GM10847 (cell line): Measurements from ENCODE around the gene CNKSR3.

Source experiments
- POLR2A ChIP-seq: IDR thresholded peaks from 2 replicates; pipeline ENCODE4 v1.6.1; 2011; ENCODE audit not compliant: insufficient read length; ENCODE audit errors: extremely low read depth

CNKSR3 gene

DNA sequence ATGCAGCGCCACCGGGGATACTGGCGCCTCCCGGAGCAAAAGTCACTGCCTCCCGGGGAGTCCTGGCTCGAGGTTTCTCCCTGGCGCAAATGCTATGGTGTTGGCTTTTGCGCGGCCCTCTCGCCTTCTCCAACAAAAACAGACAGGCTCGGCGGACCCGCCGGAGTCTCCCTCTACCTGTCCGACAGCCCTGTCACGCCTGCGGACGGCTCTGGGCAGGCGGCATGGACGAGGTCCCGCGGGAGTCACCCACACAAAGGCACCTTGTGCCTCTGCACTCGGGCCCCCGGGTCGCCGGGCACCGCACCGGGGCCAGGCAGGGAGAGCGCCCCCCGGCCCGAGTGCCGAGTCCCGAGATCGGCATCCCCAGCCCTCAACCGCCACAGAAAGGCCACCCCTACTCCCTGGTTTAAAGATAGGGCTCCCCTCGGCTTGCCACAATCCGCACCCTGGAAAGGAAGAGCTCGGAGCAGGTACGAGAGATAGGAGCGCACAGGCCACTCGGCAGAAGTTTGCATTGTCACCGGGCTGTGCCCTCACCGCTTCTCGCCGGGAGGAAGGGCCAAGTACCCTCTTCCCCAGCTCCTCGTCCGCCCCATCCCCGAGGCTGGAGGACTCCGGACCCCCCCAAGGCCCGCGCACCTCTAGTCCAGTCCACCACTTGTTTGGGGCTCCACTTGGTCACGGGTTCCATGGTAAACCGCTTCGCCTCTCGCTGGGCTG, 903 bp downstream of the CNKSR3 start:
- no peak for TF ChIP-seq POLR2A

DNA sequence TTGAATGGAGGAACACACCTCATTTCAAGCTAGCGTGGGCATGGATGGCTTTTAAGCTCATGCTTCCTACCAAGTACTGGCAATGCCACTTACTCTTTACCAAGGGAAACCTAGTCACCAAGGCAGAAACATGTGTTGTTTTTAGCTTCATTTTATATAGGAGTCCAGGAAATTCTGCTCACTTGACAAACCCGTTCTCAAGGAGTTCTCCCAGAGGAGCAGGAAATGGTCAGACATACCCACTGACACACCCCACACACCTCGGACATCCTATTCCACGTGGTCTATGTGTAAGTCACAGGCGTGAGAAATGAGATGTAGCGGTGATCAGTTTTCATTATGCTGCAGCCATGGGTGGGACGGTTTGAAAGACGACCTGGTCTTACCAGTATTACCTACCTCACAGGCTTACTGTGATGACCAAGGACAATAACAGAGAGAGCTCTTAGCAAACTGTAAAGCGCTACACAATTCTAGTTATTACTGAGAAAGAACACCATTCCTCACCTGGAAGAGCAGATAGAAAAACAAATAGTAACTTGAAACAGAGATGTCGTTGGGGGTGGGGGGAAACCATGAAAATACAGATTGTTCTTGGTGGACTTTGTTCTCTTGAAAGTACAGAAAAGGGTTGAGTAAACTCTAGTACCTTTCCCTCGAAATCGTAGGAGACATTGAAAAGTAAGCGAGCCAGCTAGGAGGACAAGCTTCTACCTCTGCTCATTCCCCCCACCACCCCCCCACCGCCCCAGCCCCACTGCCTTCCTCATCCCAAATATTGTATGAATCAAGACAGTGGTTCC, 1.7 kb downstream of the CNKSR3 start:
- no peak for TF ChIP-seq POLR2A

DNA sequence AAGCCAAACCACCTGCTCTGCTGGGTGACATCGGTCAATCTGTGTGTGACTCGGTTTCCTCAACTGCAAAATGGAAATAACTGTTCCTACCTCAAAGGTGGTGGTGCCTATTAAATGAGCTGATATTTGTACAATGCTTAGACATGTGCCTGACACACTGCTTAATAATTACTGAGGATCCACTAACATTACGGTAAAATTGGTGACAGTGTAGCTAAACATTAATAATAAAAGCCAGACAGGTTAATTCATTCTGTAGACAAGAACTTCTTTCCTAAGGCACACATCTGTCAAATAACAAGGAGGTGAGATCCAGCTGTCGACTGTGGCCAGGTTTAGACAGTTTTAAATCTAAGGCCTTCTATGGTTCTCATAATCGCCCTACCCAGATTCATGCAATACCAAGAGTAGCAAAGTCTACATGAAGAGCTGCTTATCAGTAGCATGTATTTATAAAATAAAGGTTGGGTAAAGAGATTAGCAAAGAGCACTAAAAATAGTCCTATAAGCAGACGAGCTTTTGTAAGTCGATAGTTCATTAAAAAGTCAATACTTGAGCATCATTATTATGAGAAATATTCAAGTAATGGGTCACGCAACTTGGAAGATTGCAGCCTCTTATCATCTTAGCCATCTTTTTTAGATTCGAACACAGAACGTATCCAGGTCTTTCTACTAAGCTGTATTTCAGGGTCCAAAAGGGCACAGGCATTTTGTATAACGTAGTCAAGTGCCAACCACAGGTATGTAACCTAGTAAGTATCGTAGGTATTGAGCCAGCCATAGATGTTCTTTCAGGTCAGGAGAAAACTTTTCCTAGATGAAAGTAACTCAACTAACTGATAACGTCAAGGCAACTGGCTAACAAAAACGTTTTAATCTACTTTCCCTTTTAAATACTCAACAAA, 3.2 kb downstream of the CNKSR3 start:
- TF ChIP-seq POLR2A: no peak

DNA sequence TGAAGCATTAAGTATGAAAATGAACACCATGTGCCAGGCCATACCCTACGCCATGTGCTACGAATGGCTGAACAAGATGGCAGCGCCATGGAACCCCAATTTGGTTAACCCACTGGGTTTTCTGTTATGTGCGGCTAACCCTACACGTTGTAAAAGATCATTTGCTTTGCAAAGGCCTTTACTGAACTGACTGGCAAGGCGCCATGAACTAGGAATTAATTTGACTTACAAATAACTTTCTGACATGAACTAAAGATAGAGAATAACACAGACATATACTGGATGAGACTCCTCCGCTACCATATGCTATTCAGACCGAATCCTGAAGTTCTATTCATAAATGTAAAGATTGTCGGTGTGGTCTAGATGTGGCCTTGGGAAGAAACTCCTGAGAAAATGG, 3.9 kb downstream of the CNKSR3 start:
- TF ChIP-seq POLR2A: no peak

DNA sequence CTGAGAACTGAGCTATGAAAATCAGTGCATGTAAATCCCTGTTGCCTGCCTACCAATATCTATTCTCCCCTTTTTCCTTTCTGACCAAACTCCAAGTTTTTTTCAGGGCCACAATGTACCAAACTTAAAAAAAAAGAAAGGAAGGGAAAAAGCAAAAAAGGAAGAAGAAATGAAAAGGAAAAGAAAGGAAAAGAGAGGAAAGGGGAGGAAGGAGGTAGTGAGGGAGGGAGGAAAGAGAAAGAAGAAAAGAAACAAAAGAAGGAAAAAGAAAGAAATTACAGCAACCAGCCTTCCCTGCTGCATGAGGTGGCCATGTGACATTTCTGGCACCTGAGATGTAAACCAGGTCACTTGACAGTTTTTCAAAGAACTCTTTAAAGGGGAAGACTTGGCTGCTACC, 4.4 kb downstream of the CNKSR3 start:
- TF ChIP-seq POLR2A: no peak

DNA sequence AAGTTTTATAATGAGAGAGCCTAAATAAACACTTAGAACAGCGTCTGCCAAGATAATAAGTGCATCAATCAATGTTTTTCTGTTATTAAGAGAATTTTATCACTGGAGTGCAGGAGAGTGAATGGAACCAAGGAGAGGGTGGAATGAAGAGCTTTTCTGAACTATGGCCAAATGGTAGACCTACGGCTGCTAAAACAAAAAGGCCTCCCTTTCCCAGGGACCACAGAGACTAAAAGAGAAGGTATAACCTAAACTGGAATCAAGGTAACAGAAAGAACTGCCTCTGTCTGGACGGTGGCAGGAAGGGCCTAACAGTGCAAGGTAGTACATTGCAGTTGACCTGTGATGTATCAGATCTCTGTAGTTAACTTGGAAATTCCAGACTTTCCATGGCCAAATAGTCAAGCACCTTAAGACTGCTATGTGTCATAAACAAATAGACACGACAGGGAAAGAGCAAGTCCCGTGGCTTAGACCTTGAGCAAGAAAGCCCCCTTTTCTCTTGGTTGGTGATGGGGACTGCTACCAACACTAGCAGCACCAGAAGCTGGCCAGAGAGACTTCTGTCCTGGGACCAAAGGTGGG, 5.5 kb downstream of the CNKSR3 start:
- TF ChIP-seq POLR2A: no peak

DNA sequence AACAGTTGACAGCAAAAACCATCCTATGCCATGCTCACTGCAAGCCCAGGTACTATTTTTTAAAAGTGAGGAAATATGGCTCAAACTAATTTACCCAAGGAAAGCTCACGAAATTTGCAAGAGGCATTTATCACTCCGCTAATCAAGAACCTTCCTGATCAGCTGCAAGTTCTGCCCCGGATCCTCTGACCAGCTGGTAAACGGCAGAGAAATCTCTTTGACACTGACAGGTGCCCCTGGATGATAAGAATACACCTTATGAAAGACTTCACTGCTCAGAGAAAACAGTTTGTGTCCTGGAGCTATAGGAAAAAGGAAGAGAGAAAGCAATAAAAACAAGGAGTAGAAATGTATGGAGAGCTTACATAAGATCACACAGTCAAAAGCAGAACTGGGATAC, 6.4 kb downstream of the CNKSR3 start:
- no peak for TF ChIP-seq POLR2A

DNA sequence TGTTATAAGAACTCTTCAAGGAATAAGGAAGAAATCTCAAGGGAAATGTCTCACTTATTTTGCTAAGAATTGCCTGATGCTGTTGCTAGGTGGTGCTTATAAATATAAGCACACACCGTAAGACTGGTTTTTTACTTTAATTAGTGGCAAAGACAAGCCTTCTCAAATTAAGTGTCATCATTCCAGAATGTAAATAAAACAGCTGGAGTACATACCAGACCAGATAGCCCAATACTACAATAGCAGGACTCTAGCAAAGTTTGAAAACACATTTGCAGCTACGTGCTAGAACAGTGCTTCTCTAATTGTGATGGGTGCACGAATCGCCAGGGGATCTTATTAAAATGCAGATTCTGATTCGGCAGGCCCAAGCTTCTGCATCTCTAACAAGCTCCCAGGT, 6.8 kb downstream of the CNKSR3 start:
- TF ChIP-seq POLR2A: no peak

DNA sequence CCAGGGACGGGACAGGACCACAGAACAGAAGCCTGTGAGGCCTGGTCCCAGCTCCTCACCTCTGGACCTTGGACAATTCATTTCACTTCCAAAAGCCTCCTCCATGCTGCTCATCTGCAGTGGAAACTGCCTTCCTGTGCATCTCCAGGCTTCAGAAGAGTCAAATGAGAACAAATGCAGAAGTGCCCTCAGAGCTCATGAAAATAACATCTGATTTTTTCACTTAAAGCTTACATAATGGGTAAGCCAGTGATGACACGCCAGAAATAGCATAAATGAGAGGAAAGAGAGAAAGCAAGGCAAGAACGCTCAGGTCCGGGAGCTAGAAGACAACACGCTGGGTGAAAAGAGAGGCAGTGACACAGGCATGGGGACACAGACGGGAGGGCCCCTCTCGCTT, 7.9 kb downstream of the CNKSR3 start:
- no peak for TF ChIP-seq POLR2A

DNA sequence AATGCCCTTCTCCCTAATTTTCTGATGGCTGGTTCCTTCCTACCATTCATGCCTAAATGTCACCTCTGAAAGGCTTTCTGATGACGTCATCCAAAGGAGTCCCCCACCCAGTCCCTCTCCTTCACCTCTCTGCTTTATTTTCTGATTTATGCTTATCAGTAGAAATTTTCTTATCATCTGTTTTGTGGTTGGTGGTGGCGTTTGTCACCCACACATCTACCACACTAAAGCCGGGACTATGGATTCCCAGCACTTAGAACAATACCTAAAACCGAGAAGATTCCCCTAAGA, 9.0 kb downstream of the CNKSR3 start:
- no peak for TF ChIP-seq POLR2A

DNA sequence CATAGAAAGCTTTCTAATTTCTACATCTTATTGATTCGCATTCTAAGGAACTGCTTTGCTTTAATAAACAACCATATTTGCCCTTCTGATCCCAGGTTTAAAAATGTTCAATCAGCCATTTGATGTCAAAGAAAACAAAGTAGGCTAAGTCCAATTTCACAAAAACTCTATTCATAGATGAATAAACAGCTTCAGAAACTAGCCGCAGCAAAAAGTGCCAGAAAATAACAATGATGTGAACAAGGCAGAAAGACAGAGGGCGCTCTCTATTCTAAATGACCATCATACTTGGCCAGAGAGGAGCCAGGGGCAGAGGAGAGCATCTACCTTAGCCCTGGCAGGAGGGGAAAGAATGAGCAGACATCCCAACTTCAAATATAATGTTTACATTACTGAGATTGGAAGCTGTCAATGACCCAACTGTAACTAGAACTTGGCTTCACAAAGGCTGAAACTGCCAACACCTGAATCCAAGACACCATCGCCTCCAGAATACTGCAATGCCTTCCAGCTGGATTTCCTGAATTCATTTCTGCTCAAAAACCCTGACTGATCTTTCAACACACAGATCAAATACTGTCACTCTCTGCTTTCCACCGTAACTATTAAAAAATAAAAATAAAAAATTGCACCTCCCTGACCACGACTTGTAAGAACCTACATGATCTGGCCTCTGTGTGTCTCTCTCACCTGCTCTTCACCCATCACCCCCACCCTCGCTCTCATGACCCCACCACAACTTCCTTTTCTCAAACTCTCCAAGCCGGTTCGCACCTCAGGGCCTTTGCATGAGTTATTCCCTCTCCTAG, 9.5 kb downstream of the CNKSR3 start:
- no peak for TF ChIP-seq POLR2A

DNA sequence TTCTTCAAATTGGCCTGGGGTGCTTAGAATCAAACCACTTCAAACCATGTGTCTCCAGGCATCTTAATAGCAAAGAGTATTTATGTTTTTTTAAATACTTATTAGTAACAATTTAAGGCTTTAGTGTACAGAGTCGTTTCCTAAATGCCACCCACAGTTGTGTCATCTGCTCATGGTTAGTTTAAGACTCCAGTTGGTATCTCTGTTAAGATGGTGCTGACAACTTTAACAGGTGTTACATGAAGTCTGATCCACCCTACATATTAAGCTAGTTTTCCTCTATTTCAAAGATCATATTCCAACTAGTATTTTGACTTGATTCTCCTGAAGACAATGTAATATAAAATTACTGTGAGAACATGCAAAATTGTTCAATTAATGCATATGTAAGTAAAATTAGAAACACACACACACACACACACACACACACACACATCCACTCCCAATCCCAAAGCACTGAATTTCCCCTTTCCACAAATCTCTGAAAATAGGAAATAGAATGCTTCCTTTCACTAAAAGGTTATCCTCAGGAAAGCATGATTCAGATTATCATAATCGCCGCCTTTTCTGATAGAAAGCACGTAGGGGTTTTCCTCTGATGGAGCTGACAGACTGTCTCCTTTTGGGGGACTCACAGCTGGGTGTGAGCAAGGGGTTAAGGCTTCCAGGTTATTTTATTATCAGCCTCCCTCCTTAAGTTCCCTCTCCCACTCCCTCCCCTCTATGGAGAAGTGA, 10.5 kb downstream of the CNKSR3 start:
- no peak for TF ChIP-seq POLR2A

DNA sequence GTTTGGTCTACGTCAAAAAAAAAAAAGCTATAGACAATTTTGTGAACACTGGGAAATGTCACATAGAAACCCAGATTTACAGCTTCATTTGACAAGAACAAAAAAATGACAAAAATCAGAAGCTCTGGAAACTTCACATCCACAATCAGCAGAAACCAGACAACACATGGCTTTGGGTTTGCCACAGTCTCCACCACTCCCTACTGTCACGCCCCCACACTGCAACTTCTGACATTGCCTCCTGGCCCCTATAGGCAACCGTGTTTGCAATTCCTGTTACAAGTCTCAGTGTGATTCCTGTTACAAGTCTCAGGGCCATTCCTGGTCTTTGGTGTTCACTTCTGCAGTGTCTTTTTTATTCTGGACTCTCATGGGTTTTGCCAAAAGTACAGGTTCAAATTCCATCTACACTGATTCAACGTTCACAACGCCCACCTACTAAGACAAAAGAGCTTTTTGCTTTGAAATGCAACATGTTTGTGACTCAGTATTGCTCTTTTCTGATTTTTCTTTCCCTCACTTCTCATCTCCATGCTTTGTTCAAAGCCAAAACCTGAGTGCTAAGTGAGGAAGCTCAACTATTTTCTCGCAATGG, 12.0 kb downstream of the CNKSR3 start:
- no peak for TF ChIP-seq POLR2A

DNA sequence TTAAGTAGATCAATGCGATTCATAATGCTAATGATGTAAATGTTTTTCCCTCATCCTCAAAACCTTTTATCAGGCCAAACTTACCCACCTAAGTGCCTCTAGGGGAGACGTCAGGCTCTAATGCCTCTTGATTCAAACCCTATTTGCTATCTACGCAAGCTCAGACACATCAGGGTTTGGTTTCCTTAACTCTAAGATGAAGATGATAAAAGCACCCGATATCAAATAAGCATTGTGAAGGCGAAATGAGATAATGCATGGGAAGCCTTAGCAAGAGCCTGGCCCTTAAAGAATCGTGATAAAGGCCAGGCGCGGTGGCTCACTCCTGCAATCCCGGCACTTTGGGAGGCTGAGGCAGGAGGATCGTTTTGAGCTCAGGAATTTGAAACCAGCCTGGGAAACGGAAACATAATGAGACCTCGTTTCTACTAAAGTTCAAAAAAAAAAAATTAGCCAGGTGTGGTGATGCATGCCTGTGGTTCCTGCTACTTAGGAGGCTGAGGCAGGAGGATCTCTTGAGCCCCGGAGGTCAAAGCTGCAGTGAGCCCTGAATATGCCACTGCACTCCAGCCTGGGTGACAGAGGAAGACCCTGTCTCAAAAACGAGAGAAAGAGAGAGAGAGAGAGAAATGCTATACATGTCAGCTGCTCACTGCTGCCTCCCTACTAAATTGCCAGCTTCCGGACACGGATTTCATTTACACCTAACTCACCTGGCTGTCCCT, 13.5 kb downstream of the CNKSR3 start:
- no peak for TF ChIP-seq POLR2A
